Measurements from ENCODE around the gene RALGPS1.

GRCh38 chr9:127079446-127080140 lies 165.0 kb downstream of the RALGPS1 start:
- TF ChIP-seq CTCF (IDR thresholded peaks at IDR 0.05; ENCODE audit: low read length) (no peak), EZH2 (optimal IDR thresholded peaks at IDR 0.05; ENCODE audit: low read depth, low read length) (no peak), EZH2phosphoT487 (IDR thresholded peaks at IDR 0.05; ENCODE audit: low read length) (no peak)
